VCaP (cell line): ENCODE results near the gene GPR132.
A peak's percentile ranks its signal among the peaks of the same experiment; 100 is the strongest.

Source experiments
- H3K27ac ChIP-seq: fragments of 450-650 bp; 2 replicates; pipeline ENCODE4 v1.5.1; 2017
- CTCF ChIP-seq: fragments of 450-650 bp; conservative IDR thresholded peaks from 2 replicates; pipeline ENCODE4 v1.5.1; 2017; ENCODE audit warnings: mild to moderate bottlenecking, moderate library complexity

Gene GPR132

GRCh38 chr14:105029402-105029801 lies 35.8 kb downstream of the GPR132 start:
- no peak for TF ChIP-seq CTCF
- H3K27ac ChIP-seq: no peak overlapping the region

GRCh38 chr14:105028251-105028927 lies 36.8 kb downstream of the GPR132 start:
- no peak for TF ChIP-seq CTCF
- H3K27ac ChIP-seq: peak overlapping the region; percentile 32; the same call in 1 of the 2 replicates

- H3K27ac ChIP-seq: peak overlapping the region; percentile 32; the same call in 1 of the 2 replicates
Observed at GRCh38 chr14:105027718-105028117, 37.5 kb downstream of the GPR132 start.

- H3K27ac ChIP-seq: peak overlapping the region; percentile 32; the same call in 1 of the 2 replicates
- no peak for TF ChIP-seq CTCF
Observed at GRCh38 chr14:105026802-105027563, 38.2 kb downstream of the GPR132 start.

GRCh38 chr14:105026033-105026785 lies 39.0 kb downstream of the GPR132 start:
- H3K27ac ChIP-seq: no peak overlapping the region; the same call in 1 of the 2 replicates
- TF ChIP-seq CTCF: no peak

GRCh38 chr14:105025429-105025828 lies 39.8 kb downstream of the GPR132 start:
- H3K27ac ChIP-seq: no peak overlapping the region
- no peak for TF ChIP-seq CTCF

- H3K27ac ChIP-seq: no peak overlapping the region
- no peak for TF ChIP-seq CTCF
Observed at GRCh38 chr14:105023791-105024480, 41.3 kb downstream of the GPR132 start.
